Caco-2 (cell line): ENCODE results near the gene RASGRF2. TPM values are rescaled to one million over a fixed set of nuclear protein-coding genes. Genes with fewer than 3 reads are reported as not detected.

ENCODE experiments used
- BruUV-seq: library from RNA; stranded (reverse); fragments of 400-500 nt; replicated peaks from 2 replicates; lab custom pipeline; 2021; lab: Mats Ljungman, UMichigan
- CTCF ChIA-PET: fragments of 300-600 bp; sonication (Branson Sonifier 250); formaldehyde crosslinking; loops from one replicate; lab custom pipeline; 2022; ENCODE audit warnings: antibody characterized with exemption; lab: Charles Lee
- POLR2A ChIA-PET: fragments of 300-600 bp; sonication (Branson Sonifier 250); formaldehyde crosslinking; loops from one replicate; lab custom pipeline; 2022; ENCODE audit warnings: antibody characterized with exemption; lab: Charles Lee
- DNase-seq, 2 experiments: peaks; one replicate each; pipeline versions ENCODE4 v3.0.0 to v3.0.0-alpha.2; 2020 to 2022
- H3K27me3 ChIP-seq: replicated peaks from 2 replicates; pipeline ENCODE4 v1.6.0; 2011; ENCODE audit warnings: low read length; ENCODE audit not compliant: control insufficient read depth, insufficient read depth
- H3K36me3 ChIP-seq: 2 replicates; pipeline ENCODE4 v1.5.1; 2011; ENCODE audit warnings: low read length; ENCODE audit not compliant: control insufficient read depth, insufficient read depth
- H3K4me1 ChIP-seq: fragments of 250-450 bp; sonication (Bioruptor Pico); 2 replicates; pipeline ENCODE4 v1.5.1; 2020; ENCODE audit warnings: mild to moderate bottlenecking
- H3K4me3 ChIP-seq: 2 replicates; pipeline ENCODE4 v1.5.1; 2011; ENCODE audit warnings: low read depth, mild to moderate bottlenecking, control low read depth, low read length
- H3K9me3 ChIP-seq: fragments of 250-450 bp; sonication (Bioruptor Pico); 2 replicates; pipeline ENCODE4 v1.5.1; 2020; ENCODE audit warnings: mild to moderate bottlenecking, moderate library complexity
- H3K27ac Mint-ChIP-seq: one replicate; pipeline ENCODE4 v1.8.0; 2022; ENCODE audit warnings: mixed read lengths; ENCODE audit not compliant: unreplicated experiment
- H3K27me3 Mint-ChIP-seq: one replicate; pipeline ENCODE4 v1.8.0; 2022; ENCODE audit warnings: mixed read lengths; ENCODE audit not compliant: insufficient read depth, unreplicated experiment
- H3K36me3 Mint-ChIP-seq: one replicate; pipeline ENCODE4 v1.8.0; 2022; ENCODE audit warnings: mild to moderate bottlenecking, mixed read lengths; ENCODE audit not compliant: insufficient read depth, unreplicated experiment
- H3K4me1 Mint-ChIP-seq: one replicate; pipeline ENCODE4 v1.8.0; 2022; ENCODE audit warnings: low read depth, mixed read lengths; ENCODE audit not compliant: unreplicated experiment
- H3K4me3 Mint-ChIP-seq: one replicate; pipeline ENCODE4 v1.8.0; 2022; ENCODE audit warnings: mild to moderate bottlenecking, moderate library complexity, mixed read lengths; ENCODE audit not compliant: unreplicated experiment
- H3K9me3 Mint-ChIP-seq: one replicate; pipeline ENCODE4 v1.8.0; 2022; ENCODE audit warnings: mixed read lengths; ENCODE audit not compliant: unreplicated experiment
- CTCF ChIP-seq, 2 experiments: fragments of 200-600 bp in 1 of 2; IDR thresholded peaks; 1 replicate in 1 of 2; 2 replicates in 1 of 2; pipeline versions ENCODE4 v1.5.1 to v1.8.0; 2011 to 2022; ENCODE audit warnings: antibody characterized with exemption in 1 of 2, control low read depth in 1 of 2, inconsistent platforms in 1 of 2, low read depth in 1 of 2, low read length in 1 of 2, mild to moderate bottlenecking in 1 of 2, moderate library complexity in 1 of 2; ENCODE audit not compliant: insufficient read depth in 1 of 2, severe bottlenecking in 1 of 2, unreplicated experiment in 1 of 2
- intact Hi-C: fragments of 100-400 bp; cut with micrococcal nuclease; formaldehyde crosslinking; loops from one replicate; pipeline ENCODE4 v1.10.0; 2022; ENCODE audit not compliant: unreplicated experiment
- total RNA-seq: library from RNA; stranded (reverse); gene quantifications from 2 replicates; pipeline ENCODE4 v1.2.3, GENCODE V29; 2022

Gene RASGRF2
- total RNA-seq, 1 experiment from 2014 or later, result 23.1 TPM

- BruUV-seq, result no TSS peak
- Mint-ChIP-seq H3K4me3 (no peak overlapping the region), H3K36me3 (peaks cover 8% of the 10 kb centered on the region), H3K27me3 (no peaks in the 10 kb centered on the region), H3K9me3 (no peaks in the 10 kb centered on the region), H3K27ac (no peak overlapping the region), H3K4me1 (no peaks in the 10 kb centered on the region)
- ChIA-PET CTCF (no interaction called here), POLR2A (no interaction called here)
- no peak for TF ChIP-seq CTCF (IDR thresholded peaks at IDR 0.05; ENCODE audit: insufficient read depth in 1 of 2, low read depth in 1 of 2, low read length in 1 of 2, severe bottlenecking in 1 of 2, unreplicated experiment in 1 of 2)
- H3K9me3 ChIP-seq, result no peaks in the 10 kb centered on the region
- DNase-seq, result no peak
- H3K4me1 ChIP-seq, result no peaks in the 10 kb centered on the region
- intact Hi-C loops, result no loop called here
- H3K4me3 ChIP-seq, result no peak overlapping the region
- H3K36me3 ChIP-seq, result no peaks in the 10 kb centered on the region; the same call in 1 of the 2 replicates
- no peaks in the 10 kb centered on the region for H3K27me3 ChIP-seq
Measured at GRCh38 chr5:81080809-81081460, 120.8 kb downstream of the RASGRF2 start.

GRCh38 chr5:81081461-81081835, 121.3 kb downstream of the RASGRF2 start:
- no peaks in the 10 kb centered on the region for H3K27me3 Mint-ChIP-seq
- DNase-seq, result no peak
- H3K4me1 Mint-ChIP-seq, result no peaks in the 10 kb centered on the region
- H3K4me1 ChIP-seq, result no peaks in the 10 kb centered on the region
- H3K27me3 ChIP-seq, result no peaks in the 10 kb centered on the region
- H3K27ac Mint-ChIP-seq, result no peak overlapping the region
- no peaks in the 10 kb centered on the region for H3K9me3 Mint-ChIP-seq
- no peaks in the 10 kb centered on the region for H3K9me3 ChIP-seq
- no peak overlapping the region for H3K4me3 Mint-ChIP-seq
- no TSS peak for BruUV-seq
- H3K36me3 ChIP-seq, result no peaks in the 10 kb centered on the region; the same call in 1 of the 2 replicates
- TF ChIP-seq CTCF (IDR thresholded peaks at IDR 0.05; ENCODE audit: insufficient read depth in 1 of 2, low read depth in 1 of 2, low read length in 1 of 2, severe bottlenecking in 1 of 2, unreplicated experiment in 1 of 2), result no peak
- ChIA-PET CTCF (no interaction called here), POLR2A (no interaction called here)
- intact Hi-C loops, result no loop called here
- H3K36me3 Mint-ChIP-seq, result peaks cover 8% of the 10 kb centered on the region
- no peak overlapping the region for H3K4me3 ChIP-seq

GRCh38 chr5:81086881-81087281, 126.7 kb downstream of the RASGRF2 start:
- Mint-ChIP-seq H3K4me3 (no peak overlapping the region), H3K27me3 (no peaks in the 10 kb centered on the region), H3K9me3 (no peaks in the 10 kb centered on the region), H3K4me1 (no peaks in the 10 kb centered on the region), H3K36me3 (peaks cover 14% of the 10 kb centered on the region), H3K27ac (no peak overlapping the region)
- no peak for DNase-seq
- no peaks in the 10 kb centered on the region for H3K9me3 ChIP-seq
- H3K4me3 ChIP-seq, result no peak overlapping the region
- no peaks in the 10 kb centered on the region for H3K4me1 ChIP-seq
- intact Hi-C loops, result no loop called here
- ChIA-PET CTCF (no interaction called here), POLR2A (no interaction called here)
- no peak for TF ChIP-seq CTCF (IDR thresholded peaks at IDR 0.05; ENCODE audit: insufficient read depth in 1 of 2, low read depth in 1 of 2, low read length in 1 of 2, severe bottlenecking in 1 of 2, unreplicated experiment in 1 of 2)
- H3K36me3 ChIP-seq, result no peaks in the 10 kb centered on the region
- no TSS peak for BruUV-seq
- no peaks in the 10 kb centered on the region for H3K27me3 ChIP-seq
